Activated CD8-positive, alpha-beta memory T cell treated with anti-CD3 and anti-CD28 coated beads for 36 hours (primary cell): Measurements from ENCODE around the gene GIPR. TPM values are rescaled to one million over a fixed set of nuclear protein-coding genes. Genes with fewer than 3 reads are reported as not detected.

ENCODE experiments used
- CTCF ChIA-PET: fragments of 350-600 bp; sonication (Branson Sonifier 250); formaldehyde crosslinking; loops from one replicate; lab custom pipeline; 2021; ENCODE audit warnings: antibody characterized with exemption; lab: Charles Lee
- POLR2A ChIA-PET: fragments of 350-600 bp; sonication (Branson Sonifier 250); formaldehyde crosslinking; loops from one replicate; lab custom pipeline; 2021; ENCODE audit warnings: antibody characterized with exemption; lab: Charles Lee
- total RNA-seq, 2 experiments: library from RNA; stranded (reverse); gene quantifications; one replicate each; pipeline ENCODE4 v1.2.3, GENCODE V29; 2021

The GIPR gene
- total RNA-seq, 2 experiments from 2014 or later: 2.4 to 2.8 TPM

DNA sequence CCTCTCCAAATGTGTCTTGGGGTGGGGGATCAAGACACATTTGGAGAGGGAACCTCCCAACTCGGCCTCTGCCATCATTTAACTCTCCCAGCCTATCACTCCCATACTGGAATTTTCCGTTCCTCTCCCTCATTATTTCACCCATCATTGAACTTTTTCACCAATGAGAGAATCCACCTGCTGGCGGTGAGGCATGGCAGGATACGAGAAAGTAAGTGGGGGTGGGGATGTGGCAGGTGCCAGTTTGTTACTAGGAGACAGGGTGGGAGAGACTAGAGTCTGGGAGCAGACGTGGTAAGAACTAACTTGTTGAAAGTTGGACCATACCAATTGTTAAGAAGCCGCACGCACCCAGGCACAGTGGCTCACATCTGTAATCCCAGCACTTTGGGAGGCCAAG lies 6.9 kb downstream of the GIPR start:
- ChIA-PET POLR2A (interaction anchor here (0.6 kb wide), 1 partner anchor 15 kb away, joined by 6 read pairs; no protein-coding TSS in a partner anchor), CTCF (interaction anchor here (1.3 to 1.5 kb wide), 2 partner anchors 32 to 33 kb away, joined by 3 to 5 read pairs; no protein-coding TSS in a partner anchor)

DNA sequence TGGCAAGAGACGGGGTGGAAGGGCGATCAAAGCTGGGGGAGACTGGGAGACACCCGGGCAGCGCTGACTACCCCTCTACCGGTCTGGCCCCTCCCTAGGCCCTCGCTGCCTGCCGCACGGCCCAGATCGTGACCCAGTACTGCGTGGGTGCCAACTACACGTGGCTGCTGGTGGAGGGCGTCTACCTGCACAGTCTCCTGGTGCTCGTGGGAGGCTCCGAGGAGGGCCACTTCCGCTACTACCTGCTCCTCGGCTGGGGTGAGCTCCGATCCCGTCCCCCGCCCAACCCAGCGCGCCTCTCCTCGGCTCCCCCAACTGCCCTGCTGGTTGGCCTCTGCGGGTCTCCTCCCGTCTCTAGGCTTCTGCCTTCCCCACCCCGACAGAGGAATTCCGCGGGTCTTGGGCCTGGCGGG lies 8.8 kb downstream of the GIPR start:
- CTCF ChIA-PET: interaction anchor here (0.7 to 2.5 kb wide), 5 partner anchors 8 to 34 kb away, joined by 3 to 9 read pairs (median 4); partner anchors contain the start of gene SNRPD2
- POLR2A ChIA-PET: interaction anchor here (0.7 to 2.4 kb wide), 4 partner anchors 9 to 15 kb away, joined by 3 to 9 read pairs (median 6); partner anchors contain the start of genes GIPR, QPCTL and SNRPD2

DNA sequence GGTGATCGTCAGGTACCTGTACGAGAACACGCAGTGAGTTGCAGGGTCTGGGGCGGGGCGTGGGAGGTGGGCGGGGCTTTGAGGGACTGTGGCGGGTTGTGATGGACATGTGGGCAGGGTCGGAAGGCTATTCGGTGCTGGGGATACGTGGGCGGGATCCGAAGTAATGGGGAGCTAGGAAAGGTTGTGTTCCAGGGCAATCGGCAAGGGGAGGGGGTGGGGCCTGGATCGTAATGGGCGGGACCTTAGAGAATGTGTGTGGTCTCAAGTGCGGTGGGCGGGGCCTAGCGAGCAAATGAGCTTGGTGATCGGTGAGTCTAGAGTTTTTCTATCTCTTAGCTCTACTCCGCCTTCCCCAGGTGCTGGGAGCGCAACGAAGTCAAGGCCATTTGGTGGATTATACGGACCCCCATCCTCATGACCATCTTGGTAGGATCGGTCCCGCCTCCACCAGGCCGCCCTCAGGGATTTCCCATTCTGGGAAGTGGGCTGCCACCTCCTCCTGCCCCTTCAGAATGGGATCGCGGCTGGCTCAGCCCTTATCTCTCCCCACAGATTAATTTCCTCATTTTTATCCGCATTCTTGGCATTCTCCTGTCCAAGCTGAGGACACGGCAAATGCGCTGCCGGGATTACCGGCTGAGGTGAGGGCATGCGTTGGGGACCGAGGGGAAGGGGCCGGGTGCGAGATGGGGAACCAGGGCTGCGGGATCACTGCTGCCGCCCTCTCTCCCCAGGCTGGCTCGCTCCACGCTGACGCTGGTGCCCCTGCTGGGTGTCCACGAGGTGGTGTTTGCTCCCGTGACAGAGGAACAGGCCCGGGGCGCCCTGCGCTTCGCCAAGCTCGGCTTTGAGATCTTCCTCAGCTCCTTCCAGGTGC lies 9.6 kb downstream of the GIPR start:
- ChIA-PET CTCF (interaction anchor here (0.7 to 2.5 kb wide), 7 partner anchors 8 to 38 kb away, joined by 3 to 9 read pairs (median 4); partner anchors contain the start of genes EML2, QPCTL and SNRPD2), POLR2A (interaction anchor here (0.6 to 2.4 kb wide), 5 partner anchors 10 to 15 kb away, joined by 5 to 9 read pairs (median 6); partner anchors contain the start of genes QPCTL and SNRPD2)

DNA sequence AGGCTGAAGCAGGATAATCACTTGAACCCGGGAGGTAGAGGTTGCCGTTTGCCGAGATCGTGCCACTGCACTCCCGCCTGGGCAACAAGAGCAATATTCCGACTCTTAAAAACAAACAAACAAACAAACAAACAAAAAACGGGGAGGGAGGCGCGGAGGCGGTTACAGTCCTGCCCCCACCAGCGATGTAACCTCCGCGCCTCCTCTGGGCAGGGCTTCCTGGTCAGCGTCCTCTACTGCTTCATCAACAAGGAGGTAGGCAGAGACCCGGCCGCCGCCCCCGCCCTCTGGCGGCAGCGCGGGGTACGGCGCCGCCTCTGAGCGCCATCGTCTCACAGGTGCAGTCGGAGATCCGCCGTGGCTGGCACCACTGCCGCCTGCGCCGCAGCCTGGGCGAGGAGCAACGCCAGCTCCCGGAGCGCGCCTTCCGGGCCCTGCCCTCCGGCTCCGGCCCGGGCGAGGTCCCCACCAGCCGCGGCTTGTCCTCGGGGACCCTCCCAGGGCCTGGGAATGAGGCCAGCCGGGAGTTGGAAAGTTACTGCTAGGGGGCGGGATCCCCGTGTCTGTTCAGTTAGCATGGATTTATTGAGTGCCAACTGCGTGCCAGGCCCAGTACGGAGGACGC lies 13.5 kb downstream of the GIPR start:
- POLR2A ChIA-PET: interaction anchor here (0.6 to 1.8 kb wide), 2 partner anchors 11 to 49 kb away, joined by 3 to 6 read pairs; partner anchors contain the start of genes FBXO46, QPCTL and SNRPD2
- CTCF ChIA-PET: interaction anchor here (0.6 to 3.4 kb wide), 18 partner anchors 9 to 1193 kb away, joined by 3 to 21 read pairs (median 4); partner anchors contain the start of genes FBXO46, QPCTL and SNRPD2

- ChIA-PET POLR2A (interaction anchor here (0.6 to 1.8 kb wide), 2 partner anchors 10 to 48 kb away, joined by 3 to 6 read pairs; partner anchors contain the start of genes FBXO46, QPCTL and SNRPD2), CTCF (interaction anchor here (0.6 to 3.4 kb wide), 8 partner anchors 9 to 220 kb away, joined by 3 to 21 read pairs (median 4); partner anchors contain the start of genes FBXO46, GIPR, MYPOP and QPCTL)
Measured at GRCh38 chr19:45682117-45682516, 14.1 kb downstream of the GIPR start.

- ChIA-PET POLR2A (no interaction called here), CTCF (interaction anchor here (0.6 to 3.4 kb wide), 5 partner anchors 10 to 220 kb away, joined by 3 to 21 read pairs (median 3); partner anchors contain the start of genes MYPOP, QPCTL, SIX5 and SNRPD2)
Measured at GRCh38 chr19:45682908-45683307, 14.9 kb downstream of the GIPR start.

DNA sequence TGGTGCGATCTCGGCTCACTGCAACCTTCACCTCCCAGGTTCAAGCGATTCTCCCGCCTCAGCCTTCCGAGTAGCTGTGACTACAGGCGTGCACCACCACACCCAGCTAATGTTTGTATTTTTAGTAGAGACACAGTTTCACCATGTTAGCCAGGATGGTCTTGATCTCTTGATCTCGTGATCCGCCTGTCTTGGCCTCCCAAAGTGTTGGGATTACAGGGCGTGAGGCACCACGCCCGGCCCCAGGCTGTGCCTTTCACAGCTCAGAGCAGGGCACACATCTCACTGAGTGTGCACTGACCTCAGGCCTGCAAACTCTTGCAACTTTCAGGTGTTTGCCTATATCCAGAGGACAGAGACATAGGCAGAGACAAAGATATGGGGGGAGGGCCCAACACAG lies 17.0 kb downstream of the GIPR start:
- ChIA-PET POLR2A (interaction anchor here (0.6 kb wide), 1 partner anchor 108 kb away, joined by 3 read pairs; no protein-coding TSS in a partner anchor), CTCF (interaction anchor here (0.6 to 1.0 kb wide), 6 partner anchors 11 to 428 kb away, joined by 3 to 5 read pairs (median 3); no protein-coding TSS in a partner anchor)

DNA sequence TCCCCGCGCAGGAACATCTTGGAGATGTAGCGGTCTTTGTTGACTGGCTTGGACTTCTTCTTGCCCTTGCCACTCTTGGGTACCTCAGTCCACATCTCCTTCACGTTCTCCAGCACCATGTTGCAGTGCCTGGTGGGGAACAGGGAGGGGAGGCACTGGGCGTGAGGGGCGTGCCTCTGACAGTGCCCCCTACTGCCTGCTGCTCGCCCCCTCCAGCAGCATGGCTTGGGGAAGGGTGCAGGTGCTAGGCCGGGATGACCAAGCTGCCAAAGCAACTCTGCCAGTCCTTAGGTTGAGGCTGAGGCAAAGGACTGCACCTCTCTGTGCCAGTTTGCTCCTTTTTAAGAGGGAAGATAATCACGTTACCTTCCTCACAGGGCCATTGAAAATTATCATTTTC lies 19.6 kb downstream of the GIPR start:
- CTCF ChIA-PET: interaction anchor here (0.5 to 1.0 kb wide), 2 partner anchors 28 to 40 kb away, joined by 3 to 4 read pairs; no protein-coding TSS in a partner anchor
- POLR2A ChIA-PET: interaction anchor here (1.2 kb wide), 1 partner anchor 10 kb away, joined by 6 read pairs; no protein-coding TSS in a partner anchor

DNA sequence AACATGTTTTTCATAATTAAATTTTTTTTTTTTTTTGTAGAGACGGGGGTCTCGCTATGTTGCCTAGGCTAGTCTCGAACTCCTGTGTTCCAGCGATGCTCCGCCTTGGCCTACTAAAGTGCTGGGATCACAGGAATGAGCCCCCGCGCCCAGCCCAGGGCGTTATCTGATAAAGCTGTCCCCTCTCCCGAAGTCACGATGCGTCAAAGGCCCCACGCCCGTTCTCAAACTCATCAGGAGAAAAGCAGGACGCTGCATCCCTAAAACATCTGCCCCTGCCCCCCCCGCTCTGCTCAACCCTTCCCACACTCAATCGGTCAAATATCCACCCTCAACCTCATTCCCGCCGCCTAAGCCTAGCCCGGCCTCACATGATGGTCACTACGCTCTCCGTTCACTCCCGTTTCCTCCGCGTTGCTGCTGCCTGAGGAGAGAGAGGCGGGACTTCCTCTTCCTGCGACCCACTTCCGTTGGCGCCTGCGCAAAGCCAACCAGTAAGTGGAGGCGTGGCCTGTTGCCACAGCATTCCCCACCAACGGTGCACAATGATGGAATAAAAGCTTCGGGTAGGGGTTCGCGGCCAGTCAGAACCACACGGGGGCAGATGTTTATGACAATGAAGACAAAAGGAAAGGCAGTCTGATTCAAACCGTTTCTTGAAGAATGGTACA lies 23.6 kb downstream of the GIPR start, which contains the start of gene SNRPD2:
TSS of gene SNRPD2 (minus strand) at position 438 of the 671 bp plus-strand sequence. CDS start at position 373, 65 bp downstream.
- ChIA-PET CTCF (interaction anchor here (0.9 to 2.6 kb wide), 16 partner anchors 10 to 263 kb away, joined by 3 to 21 read pairs (median 4); partner anchors contain the start of gene SIX5), POLR2A (interaction anchor here (0.6 to 1.6 kb wide), 14 partner anchors 10 to 1387 kb away, joined by 3 to 9 read pairs (median 4); partner anchors contain the start of genes FBXO46, IRF2BP1 and SIX5)

DNA sequence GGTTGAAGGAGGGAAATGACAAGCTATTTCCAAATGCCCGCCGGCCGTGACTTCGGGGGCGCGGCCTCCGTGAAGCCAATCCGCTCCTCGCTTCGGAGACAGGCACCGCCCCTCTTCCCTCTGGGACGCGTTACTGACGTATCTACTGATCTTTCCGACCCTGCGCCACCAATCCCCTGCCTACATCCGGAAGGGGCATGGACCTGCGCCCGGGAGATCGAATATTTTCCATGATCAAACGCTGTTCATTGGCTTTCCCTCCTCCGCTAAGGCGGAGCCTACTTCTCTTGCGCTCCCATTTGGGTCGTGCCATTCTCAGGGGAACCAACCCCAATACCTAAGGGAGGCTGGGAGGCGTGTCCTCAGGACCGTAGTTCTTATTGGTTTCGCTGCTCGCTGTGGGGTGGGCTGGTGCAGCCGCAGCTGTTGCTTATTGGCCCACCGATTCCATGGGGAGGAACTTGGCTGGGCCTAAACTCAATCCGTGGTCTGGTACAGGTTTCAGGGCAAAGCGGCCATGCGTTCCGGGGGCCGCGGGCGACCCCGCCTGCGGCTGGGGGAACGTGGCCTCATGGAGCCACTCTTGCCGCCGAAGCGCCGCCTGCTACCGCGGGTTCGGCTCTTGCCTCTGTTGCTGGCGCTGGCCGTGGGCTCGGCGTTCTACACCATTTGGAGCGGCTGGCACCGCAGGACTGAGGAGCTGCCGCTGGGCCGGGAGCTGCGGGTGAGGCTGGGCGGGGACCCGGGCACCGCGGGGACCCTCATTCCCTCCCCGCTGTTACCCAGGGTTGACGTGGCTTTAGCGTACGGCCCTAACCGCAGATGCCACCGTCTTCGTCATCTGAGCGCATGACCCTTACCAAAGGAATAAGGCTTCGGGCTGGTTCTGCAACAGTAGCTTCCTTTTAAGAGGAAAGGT lies 24.4 kb downstream of the GIPR start, which contains the start of gene QPCTL:
TSS of gene QPCTL (plus strand) at position 480 of the 919 bp plus-strand sequence. CDS start at position 518, 38 bp downstream.
- ChIA-PET CTCF (interaction anchor here (0.5 to 2.6 kb wide), 27 partner anchors 11 to 264 kb away, joined by 3 to 21 read pairs (median 4); partner anchors contain the start of genes FBXO46 and SIX5), POLR2A (interaction anchor here (0.6 to 1.6 kb wide), 15 partner anchors 11 to 1387 kb away, joined by 3 to 9 read pairs (median 5); partner anchors contain the start of genes FBXO46, IRF2BP1 and SIX5)

GRCh38 chr19:45693106-45693788 lies 25.2 kb downstream of the GIPR start:
- POLR2A ChIA-PET: interaction anchor here (1.2 to 1.6 kb wide), 7 partner anchors 16 to 194 kb away, joined by 3 to 9 read pairs (median 5); partner anchors contain the start of gene FBXO46
- CTCF ChIA-PET: interaction anchor here (0.5 to 2.6 kb wide), 34 partner anchors 9 to 265 kb away, joined by 3 to 21 read pairs (median 4); partner anchors contain the start of genes FBXO46 and SIX5

- CTCF ChIA-PET: no interaction called here
- POLR2A ChIA-PET: no interaction called here
Measured at GRCh38 chr19:45701676-45702075, 33.7 kb downstream of the GIPR start.

DNA sequence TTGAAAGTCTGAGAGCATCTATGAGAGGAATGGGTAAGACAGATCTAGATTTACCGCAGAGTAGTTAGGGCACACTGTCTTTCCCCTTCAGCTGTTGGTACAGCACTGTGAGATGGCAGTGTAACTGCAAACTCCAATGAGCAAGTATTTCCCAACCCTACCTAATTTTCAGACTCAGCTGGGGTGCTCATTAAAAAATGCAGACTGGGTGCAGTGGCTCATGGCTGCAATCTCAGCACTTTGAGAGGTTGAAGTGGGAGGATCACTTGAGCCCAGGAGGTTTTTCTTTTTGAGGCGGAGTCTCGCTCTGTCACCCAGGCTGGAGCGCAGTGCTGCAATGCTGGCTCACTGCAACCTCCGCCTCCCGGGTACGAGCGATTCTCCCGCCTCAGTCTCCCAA lies 37.1 kb downstream of the GIPR start:
- CTCF ChIA-PET: interaction anchor here (1.0 to 1.1 kb wide), 3 partner anchors 10 to 12 kb away, joined by 3 to 5 read pairs (median 3); no protein-coding TSS in a partner anchor
- POLR2A ChIA-PET: no interaction called here

- ChIA-PET CTCF (interaction anchor here (1.0 to 1.2 kb wide), 2 partner anchors 12 to 25 kb away, joined by 3 read pairs; no protein-coding TSS in a partner anchor), POLR2A (no interaction called here)
Measured at GRCh38 chr19:45705710-45706415, 37.8 kb downstream of the GIPR start.
